Adrenal gland (tissue), 12 donors: ENCODE results near the gene LRRC73. TPM values are rescaled to one million over a fixed set of nuclear protein-coding genes. Genes with fewer than 3 reads are reported as not detected.
"Not testable (repeated sequence)": the region's sequence is repeated elsewhere in the genome, so short reads cannot be mapped to it uniquely, and the experiment has no call there.

Source experiments
- DNase-seq, 7 donors: peaks; one replicate each; pipeline ENCODE4 v3.0.0-alpha.2; 2019 to 2020
- H3K27ac ChIP-seq, 5 donors: fragments of 200-600 bp; sonication (generic) in 4 of 5; 1 replicate in 3 of 5; 2 replicates in 2 of 5; pipeline versions ENCODE4 v1.5.1 to v1.8.0; 2016 to 2020; ENCODE audit warnings: mild to moderate bottlenecking in 1 of 5
- H3K27me3 ChIP-seq: fragments of 200-600 bp; 2 replicates; pipeline ENCODE4 v1.8.0; 2021
- H3K36me3 ChIP-seq, 2 donors: fragments of 200-600 bp; replicated peaks in 1 of 2; 1 replicate in 1 of 2; 2 replicates in 1 of 2; pipeline versions ENCODE4 v1.5.1 to v1.8.0; 2018 to 2022
- H3K4me1 ChIP-seq, 2 donors: fragments of 200-600 bp; replicated peaks in 1 of 2; 1 replicate in 1 of 2; 2 replicates in 1 of 2; pipeline versions ENCODE4 v1.5.1 to v1.8.0; 2018 to 2021
- H3K4me3 ChIP-seq, 4 donors: fragments of 200-600 bp; sonication (generic) in 3 of 4; one replicate each; pipeline ENCODE4 v1.5.1; 2016 to 2018
- H3K9me3 ChIP-seq, 3 donors: fragments of 200-600 bp; sonication (generic) in 1 of 3; replicated peaks in 1 of 3; 1 replicate in 2 of 3; 2 replicates in 1 of 3; pipeline versions ENCODE4 v1.5.1 to v1.8.0; 2016 to 2021
- CTCF ChIP-seq, 6 experiments: fragments of 450-650 bp in 4 of 6; fragments of 200-600 bp in 2 of 6; sonication (generic) in 1 of 6; IDR thresholded peaks; 1 replicate in 5 of 6; 2 replicates in 1 of 6; pipeline versions ENCODE4 v1.5.1 to v1.8.0; 2016 to 2021; ENCODE audit warnings: antibody characterized with exemption in 6 of 6, mild to moderate bottlenecking in 2 of 6, moderate library complexity in 1 of 6
- POLR2A ChIP-seq, 2 donors: fragments of 450-650 bp; IDR thresholded peaks; one replicate each; pipeline ENCODE4 v1.6.1; 2017; ENCODE audit warnings: antibody characterized with exemption in 2 of 2, mild to moderate bottlenecking in 2 of 2, moderate library complexity in 1 of 2
- WGBS, 4 donors: extraction: QIAGEN DNeasy Blood & Tissue Kit in 2 of 4; methylation state at CpG; one replicate each; pipeline versions ENCODE4 v1.1.5 to v1.1.7; 2013 to 2017; 5-methylcytosine and 5-hydroxymethylcytosine counted together
- intact Hi-C, 2 donors: fragments of 100-400 bp; cut with DNase I; formaldehyde crosslinking; loops; one replicate each; pipeline versions ENCODE4 v1.14.1 to v1.15.0; 2022 to 2023
- polyA plus RNA-seq, 3 donors: library from polyadenylated mRNA; stranded (reverse); fragments of 200-250 nt in 2 of 3; fragments of 350-450 nt in 1 of 3; fragmentation: Illumina TruSeq in 1 of 3; extraction: RNeasy Lipid Tissue Mini Kit (QIAGEN cat#74804) in 1 of 3; gene quantifications; one replicate each; pipeline ENCODE4 v1.2.3, GENCODE V29; 2013 to 2014
- total RNA-seq, 9 donors: library from RNA; depleted of rRNA in 4 of 9; stranded (reverse); fragments of >200 nt in 4 of 9; fragments of 120-200 nt in 1 of 9; fragmentation: NEBNext Ultra II Directional in 1 of 9; extraction: Animal tissue kit (Norgen Biotek cat#: 25700) in 1 of 9; gene quantifications; one replicate each; pipeline versions ENCODE4 v1.1.0 to v1.2.4, GENCODE V29; 2013 to 2023
- donor health status: healthy with polysubstance abuse.
- donor health status: Bipolar disorder and iron deficiency.
- donor health status: DM: yes; HTN: yes; CAD: no.
- donor health status: DM: no; HTN: no; CAD: no.
- donor health status: DM: no; HTN: no; CAD: no.
- donor health status: DM: yes; HTN: yes; CAD: no.

Gene LRRC73
- total and polyA plus RNA-seq, 12 donors: 1.4 to 15.0 (median 4.1) TPM

GRCh38 chr6:43468748-43469681 lies 41.1 kb downstream of the LRRC73 start:
- intact Hi-C loops: no loop called here

GRCh38 chr6:43468240-43468639 lies 41.9 kb downstream of the LRRC73 start:
- WGBS, 4 donors: 80 to 84% (median 81%) methylated on average over 3 to 4 of the region's 4 CpGs
- Histone ChIP-seq H3K9me3 (no peaks in the 10 kb centered on the region), H3K4me3 (no peak overlapping the region), H3K4me1 (no peaks in the 10 kb centered on the region), H3K36me3 (no peaks in the 10 kb centered on the region), H3K27me3 (peaks cover 7% of the 10 kb centered on the region), H3K27ac (no peak overlapping the region)
- no peak for TF ChIP-seq POLR2A (IDR thresholded peaks at IDR 0.05)
- TF ChIP-seq CTCF (IDR thresholded peaks at IDR 0.05): no peak
- intact Hi-C loops: no loop called here
- no peak for DNase-seq

More at GRCh38 chr6:43468748-43469681, 41.1 kb downstream of the LRRC73 start:
- Histone ChIP-seq H3K27me3 (no peaks in the 10 kb centered on the region), H3K36me3 (no peaks in the 10 kb centered on the region), H3K27ac (no peak overlapping the region), H3K4me3 (no peak overlapping the region), H3K4me1 (no peaks in the 10 kb centered on the region), H3K9me3 (no peaks in the 10 kb centered on the region)
- 72 to 80% (median 77%) methylated on average over 11 to 13 of the region's 13 CpGs for WGBS, 4 donors
- no peak for DNase-seq
- TF ChIP-seq CTCF (IDR thresholded peaks at IDR 0.05) (no peak), POLR2A (IDR thresholded peaks at IDR 0.05) (no peak)

GRCh38 chr6:43467752-43468151 lies 42.4 kb downstream of the LRRC73 start:
- Histone ChIP-seq H3K27ac (no peak overlapping the region), H3K4me1 (no peaks in the 10 kb centered on the region), H3K9me3 (no peaks in the 10 kb centered on the region), H3K27me3 (peaks cover 9% of the 10 kb centered on the region), H3K36me3 (no peaks in the 10 kb centered on the region), H3K4me3 (no peak overlapping the region)
- intact Hi-C loops: no loop called here
- no peak for TF ChIP-seq POLR2A (IDR thresholded peaks at IDR 0.05)
- WGBS, 4 donors: 76 to 89% (median 82%) methylated on average over 4 of the region's 4 CpGs
- DNase-seq: no peak

- 62 to 71% (median 66%) methylated on average over 5 of the region's 5 CpGs for WGBS, 4 donors
- H3K4me1 ChIP-seq, H3K27me3 ChIP-seq, H3K36me3 ChIP-seq, intact Hi-C loops, H3K4me3 ChIP-seq, H3K9me3 ChIP-seq, DNase-seq, H3K27ac ChIP-seq: not testable (repeated sequence)
These were observed 42.9 kb downstream of the LRRC73 start for GRCh38 chr6:43467265-43467664.

- H3K4me3 ChIP-seq: no peak overlapping the region
- no peaks in the 10 kb centered on the region for H3K36me3 ChIP-seq
- no peak overlapping the region for H3K27ac ChIP-seq
- H3K4me1 ChIP-seq: no peaks in the 10 kb centered on the region
- H3K9me3 ChIP-seq: no peaks in the 10 kb centered on the region
- WGBS, 4 donors: 52 to 70% (median 60%) methylated on average over 1 to 2 of the region's 2 CpGs
- H3K27me3 ChIP-seq: peaks cover 9% of the 10 kb centered on the region
- no peak for DNase-seq
- TF ChIP-seq POLR2A (IDR thresholded peaks at IDR 0.05): no peak
- TF ChIP-seq CTCF (IDR thresholded peaks at IDR 0.05): no peak
- intact Hi-C loops: no loop called here
These were observed 44.2 kb downstream of the LRRC73 start for GRCh38 chr6:43465948-43466347.
